ENCODE data around the gene MLKL. TPM values are rescaled to one million over a fixed set of nuclear protein-coding genes. Genes with fewer than 3 reads are reported as not detected.
A peak's percentile ranks its signal among the peaks of the same experiment; 100 is the strongest.

The MLKL gene
- total RNA-seq = 10 to 100 TPM; 33.8 to 44.8 TPM
- total RNA-seq = 55.0 to 60.1 reads per million in 2 donors

DNA sequence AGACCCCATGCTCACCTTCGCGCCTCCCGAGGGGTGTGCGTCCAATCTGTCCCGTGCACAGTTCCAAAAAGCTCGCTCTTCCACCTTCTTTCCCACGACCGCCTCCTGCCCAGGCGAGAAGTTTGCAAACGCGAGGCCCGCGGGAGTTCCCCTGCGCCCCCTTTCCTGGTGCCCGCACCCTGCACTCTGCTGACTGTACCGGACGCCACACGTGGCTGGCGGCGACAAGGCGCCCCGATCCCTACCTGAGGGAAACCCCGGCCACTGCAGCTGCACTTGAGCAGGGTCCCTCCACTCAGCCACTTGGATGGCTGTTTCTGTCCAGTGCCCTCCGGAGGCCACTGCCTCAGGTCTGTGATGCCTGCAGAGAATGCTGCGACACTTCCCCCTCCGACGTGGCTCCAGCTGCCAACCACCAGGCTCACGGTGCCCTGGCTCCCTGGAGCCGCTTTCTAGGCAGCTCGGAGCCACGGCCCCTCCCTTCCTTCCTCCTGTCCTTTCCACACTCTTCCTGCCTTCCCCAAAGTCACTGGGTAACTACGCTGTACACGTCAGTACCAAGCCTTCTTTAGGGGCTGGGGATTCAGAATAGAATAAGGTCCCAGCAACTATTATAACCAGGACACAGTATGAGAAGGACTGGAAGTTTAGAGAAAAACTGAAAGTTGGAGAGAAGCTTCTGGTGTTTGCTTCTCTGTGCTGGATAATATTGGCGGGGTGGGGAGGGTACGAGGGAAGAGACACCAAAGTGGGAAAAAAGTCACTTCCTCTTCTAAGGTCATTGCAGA lies at the start of gene MLKL:
Gene MLKL (minus strand): TSS at position 425 of the 788 bp plus-strand sequence. CDS start 5,105 bp downstream, outside the sequence.
- no peaks in the 10 kb centered on the region for H3K27me3 Mint-ChIP-seq
- H3K36me3 Mint-ChIP-seq (ENCODE audit: low read depth) = peaks cover 4% of the 10 kb centered on the region
- DNase-seq (peak; percentile 31 to 57 (median 55)), ATAC-seq (peak; percentile 82)
- peak within 1 kb of the TSS; percentile 100 for H3K4me3 Mint-ChIP-seq
- peak within 1 kb of the TSS; percentile 100 for H3K27ac Mint-ChIP-seq
- H3K9me3 ChIP-seq (ENCODE audit: control insufficient read depth, low read length, poor library complexity, severe bottlenecking) = no peaks in the 10 kb centered on the region
- H3K4me1 Mint-ChIP-seq = peaks cover 52% of the 10 kb centered on the region

DNA sequence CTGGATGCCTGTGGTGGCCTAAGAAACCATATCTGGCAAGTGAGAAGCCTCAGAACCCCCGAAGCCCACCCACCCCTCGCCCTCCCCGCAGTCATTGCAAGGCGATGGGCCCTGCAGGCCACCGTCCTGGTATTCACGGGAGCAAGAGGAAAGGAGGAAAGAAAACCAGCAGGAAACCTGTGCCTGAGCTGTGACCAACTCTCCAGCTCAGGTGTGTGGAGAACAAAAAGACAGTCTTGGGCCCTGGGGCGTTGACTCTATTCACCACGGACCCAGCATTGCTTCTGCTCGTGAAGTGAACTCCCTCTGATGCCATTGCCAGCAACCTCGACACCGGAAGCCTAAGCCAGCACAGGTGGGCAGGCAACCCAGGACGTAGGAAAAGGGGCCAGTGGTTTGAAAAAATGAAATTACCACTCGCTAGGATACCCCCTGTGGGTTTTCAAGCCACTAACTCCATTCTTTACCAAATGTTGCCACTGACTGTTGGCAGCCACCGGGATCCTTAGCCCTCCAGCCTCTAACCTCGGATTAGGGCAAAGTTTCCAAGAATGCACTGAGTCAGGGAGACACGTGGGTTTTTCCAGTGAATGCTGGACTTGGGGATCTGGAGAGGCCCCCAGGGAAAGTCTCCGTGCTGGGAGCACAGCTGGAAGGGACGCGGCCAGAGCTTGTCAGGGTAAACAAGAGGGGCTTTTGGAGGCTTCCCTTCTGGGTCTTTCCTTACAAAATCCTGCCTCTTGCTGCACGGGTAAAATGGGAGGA lies 48.8 kb upstream of the MLKL start:
- no peaks in the 10 kb centered on the region for H3K4me1 Mint-ChIP-seq
- peaks cover 33% of the 10 kb centered on the region for H3K27me3 Mint-ChIP-seq
- ATAC-seq = no peak
- H3K36me3 Mint-ChIP-seq (ENCODE audit: low read depth) = no peaks in the 10 kb centered on the region
- H3K4me3 Mint-ChIP-seq = no peak overlapping the region
- no peak for DNase-seq
- no peak overlapping the region for H3K27ac Mint-ChIP-seq
- no peaks in the 10 kb centered on the region for H3K9me3 ChIP-seq (ENCODE audit: control insufficient read depth, low read length, poor library complexity, severe bottlenecking)

DNA sequence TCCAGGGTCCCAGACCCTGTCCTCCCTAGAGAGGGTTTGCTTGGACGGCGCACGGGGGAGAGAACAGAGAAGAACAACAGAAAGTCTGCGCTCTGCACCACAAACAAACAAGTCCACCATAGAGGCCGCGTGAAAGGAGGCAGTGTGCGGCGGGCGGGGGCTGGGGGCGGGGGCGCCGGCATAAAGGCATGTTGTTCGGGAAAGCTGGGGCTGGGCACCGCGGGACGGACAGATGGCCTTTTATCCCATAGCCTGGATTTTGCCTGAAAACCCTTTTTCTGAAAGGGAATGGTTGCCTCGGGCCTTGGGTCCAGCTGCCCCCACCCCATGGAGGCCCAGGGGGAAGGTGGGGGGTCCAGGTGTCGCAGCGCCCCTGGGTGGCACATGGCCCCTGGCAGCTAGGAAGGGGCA lies 48.0 kb upstream of the MLKL start:
- Mint-ChIP-seq H3K27me3 (peaks cover 29% of the 10 kb centered on the region), H3K4me1 (no peaks in the 10 kb centered on the region), H3K4me3 (no peak overlapping the region), H3K27ac (no peak overlapping the region), H3K36me3 (ENCODE audit: low read depth) (no peaks in the 10 kb centered on the region)
- no peaks in the 10 kb centered on the region for H3K9me3 ChIP-seq (ENCODE audit: control insufficient read depth, low read length, poor library complexity, severe bottlenecking)
- ATAC-seq (no peak), DNase-seq (no peak)

DNA sequence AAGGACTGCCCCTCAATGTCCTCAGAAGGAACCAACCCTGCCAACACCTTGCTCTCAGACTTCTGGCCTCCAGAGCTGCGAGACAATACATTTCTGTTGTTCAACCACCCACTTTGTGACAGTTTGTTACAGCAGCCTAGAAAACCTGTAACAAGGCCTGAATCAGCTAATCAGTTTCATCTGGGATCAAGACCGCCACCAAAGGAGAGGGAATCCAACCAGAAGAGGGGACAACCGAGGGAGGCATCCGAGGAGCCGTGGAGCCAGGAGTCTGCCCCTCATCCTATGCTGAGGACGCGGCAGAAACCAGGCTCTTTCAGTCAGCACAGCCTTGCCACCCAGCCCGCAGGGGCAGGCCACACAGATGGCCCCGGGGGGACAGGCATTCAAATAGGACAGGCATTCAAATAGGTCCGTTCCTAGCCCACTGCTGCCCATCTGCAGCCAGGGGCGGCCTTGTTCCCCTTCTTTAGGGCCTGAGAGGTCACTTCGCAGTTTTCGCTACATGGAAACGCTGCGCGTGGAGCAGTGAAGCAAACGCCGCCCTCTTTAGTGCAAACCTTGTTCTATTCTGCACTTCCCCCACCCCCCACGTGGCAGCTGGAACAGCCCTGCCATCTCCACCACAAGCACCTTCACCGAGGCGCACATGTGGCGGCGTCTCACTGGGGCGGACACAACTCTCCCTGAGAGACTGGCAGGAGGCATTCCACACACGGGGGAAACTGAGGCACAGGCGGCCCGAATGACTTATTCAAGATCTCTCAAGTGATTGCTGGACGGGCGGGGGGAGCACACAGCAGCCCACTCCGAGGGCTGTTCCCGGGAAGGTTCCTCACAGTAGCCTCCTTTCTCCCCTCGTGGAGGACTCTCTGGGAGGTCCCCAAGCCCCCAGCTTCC lies 47.3 kb upstream of the MLKL start:
- H3K36me3 Mint-ChIP-seq (ENCODE audit: low read depth) = no peaks in the 10 kb centered on the region
- DNase-seq = no peak
- H3K9me3 ChIP-seq (ENCODE audit: control insufficient read depth, low read length, poor library complexity, severe bottlenecking) = no peaks in the 10 kb centered on the region
- no peak for ATAC-seq
- no peak overlapping the region for H3K4me3 Mint-ChIP-seq
- peaks cover 28% of the 10 kb centered on the region for H3K27me3 Mint-ChIP-seq
- H3K4me1 Mint-ChIP-seq = no peaks in the 10 kb centered on the region
- H3K27ac Mint-ChIP-seq = no peak overlapping the region

DNA sequence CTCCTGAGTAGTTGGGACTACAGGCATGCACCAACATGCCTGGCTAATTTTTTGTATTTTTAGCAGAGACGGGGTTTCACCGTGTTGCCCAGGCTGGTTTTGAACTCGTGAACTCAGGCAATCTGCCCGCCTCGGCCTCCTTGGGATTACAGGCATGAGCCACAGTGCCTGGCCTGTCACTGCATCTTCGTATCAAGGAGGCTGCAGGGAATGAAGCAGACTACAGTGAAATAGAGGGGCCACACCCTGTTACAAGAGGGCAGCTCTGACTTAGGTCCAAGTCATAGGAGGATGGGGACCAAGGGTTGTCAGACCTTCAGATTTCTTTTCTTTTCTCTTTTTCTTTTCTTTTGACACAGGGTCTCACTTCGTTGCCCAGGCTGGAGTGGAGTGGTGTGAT lies 45.3 kb upstream of the MLKL start:
- H3K9me3 ChIP-seq (ENCODE audit: control insufficient read depth, low read length, poor library complexity, severe bottlenecking) = no peaks in the 10 kb centered on the region
- ATAC-seq = no peak
- DNase-seq = no peak
- no peaks in the 10 kb centered on the region for H3K4me1 Mint-ChIP-seq
- no peak overlapping the region for H3K4me3 Mint-ChIP-seq
- H3K27me3 Mint-ChIP-seq = peaks cover 17% of the 10 kb centered on the region
- H3K27ac Mint-ChIP-seq = no peak overlapping the region
- no peaks in the 10 kb centered on the region for H3K36me3 Mint-ChIP-seq (ENCODE audit: low read depth)

DNA sequence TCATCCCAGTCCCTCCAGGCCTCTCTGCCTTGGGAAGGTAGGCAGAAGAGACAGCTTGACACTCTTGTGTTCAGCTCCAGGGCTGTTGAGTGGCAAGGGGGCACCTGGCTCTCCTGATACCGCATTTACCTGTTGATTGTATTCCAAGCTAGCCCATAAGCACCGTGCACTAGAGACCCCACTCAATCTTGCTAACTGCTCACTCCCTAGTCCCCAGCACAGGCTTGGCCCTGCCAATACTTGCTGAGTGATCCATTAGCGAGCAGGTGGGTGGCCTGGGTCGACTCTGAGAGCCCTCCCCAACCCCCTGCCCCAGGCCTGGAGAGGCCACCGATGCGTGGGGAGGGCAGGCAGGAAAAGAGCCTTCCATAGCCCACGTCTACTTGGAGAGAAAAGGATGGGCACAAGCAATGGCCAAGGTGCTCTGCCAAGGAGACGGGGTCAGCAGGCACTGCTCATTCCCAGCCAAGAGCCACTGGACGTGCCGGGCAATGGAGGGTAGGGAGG lies 44.5 kb upstream of the MLKL start:
- no peaks in the 10 kb centered on the region for H3K4me1 Mint-ChIP-seq
- no peak overlapping the region for H3K27ac Mint-ChIP-seq
- no peak overlapping the region for H3K4me3 Mint-ChIP-seq
- H3K36me3 Mint-ChIP-seq (ENCODE audit: low read depth) = no peaks in the 10 kb centered on the region
- peaks cover 16% of the 10 kb centered on the region for H3K27me3 Mint-ChIP-seq
- ATAC-seq (no peak), DNase-seq (no peak)
- no peaks in the 10 kb centered on the region for H3K9me3 ChIP-seq (ENCODE audit: control insufficient read depth, low read length, poor library complexity, severe bottlenecking)

DNA sequence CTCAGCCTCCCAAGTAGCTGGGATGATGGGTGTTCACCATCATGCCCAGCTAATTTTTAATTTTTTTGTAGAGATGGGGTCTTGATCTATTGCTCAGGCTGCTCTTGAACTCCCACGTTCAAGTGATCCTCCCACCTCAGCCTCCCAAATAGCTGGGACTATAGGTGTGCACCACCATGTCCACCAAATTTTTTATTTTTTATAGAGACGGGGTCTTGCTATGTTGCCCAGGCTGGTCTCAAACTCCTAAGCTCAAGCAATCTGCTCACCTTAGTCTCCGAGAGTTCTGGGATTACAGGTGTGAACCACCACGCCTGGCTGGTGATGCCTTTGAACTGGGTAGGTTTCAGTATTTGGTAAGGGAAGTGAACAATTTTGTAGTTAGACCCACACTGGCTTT lies 43.9 kb upstream of the MLKL start:
- DNase-seq (no peak), ATAC-seq (no peak)
- Mint-ChIP-seq H3K27me3 (peaks cover 18% of the 10 kb centered on the region), H3K36me3 (ENCODE audit: low read depth) (peaks cover 2% of the 10 kb centered on the region), H3K27ac (no peak overlapping the region), H3K4me1 (peaks cover 3% of the 10 kb centered on the region), H3K4me3 (no peak overlapping the region)
- no peaks in the 10 kb centered on the region for H3K9me3 ChIP-seq (ENCODE audit: control insufficient read depth, low read length, poor library complexity, severe bottlenecking)

DNA sequence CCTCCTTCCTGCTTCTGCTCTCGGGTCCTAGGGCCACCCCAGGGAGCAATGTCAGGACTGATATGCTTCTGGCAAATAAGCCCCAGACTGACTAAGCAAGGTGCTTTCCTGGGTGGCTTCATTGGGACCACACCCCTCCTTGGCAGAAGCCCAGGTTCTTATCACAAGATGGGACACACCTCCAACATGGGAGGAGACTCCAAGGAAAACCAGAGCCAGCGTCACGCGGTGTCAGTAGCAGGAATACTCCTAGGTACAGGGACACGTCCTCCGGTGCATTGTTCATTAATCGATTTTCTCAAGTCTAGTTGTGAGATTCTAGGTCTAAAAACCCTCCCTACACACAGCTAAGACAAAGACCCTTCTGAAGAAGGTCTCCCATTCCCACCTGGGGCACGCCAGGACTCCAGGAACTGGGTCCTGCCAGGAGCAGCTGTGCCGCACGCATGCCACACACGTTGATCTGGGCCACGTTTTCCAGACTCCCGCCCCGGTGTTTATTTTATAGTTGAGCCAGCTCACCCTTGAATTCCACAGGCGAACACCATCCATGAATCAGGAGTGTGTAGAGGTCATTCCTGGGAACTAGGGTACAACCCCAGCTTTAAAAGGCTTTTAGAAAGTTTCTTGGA lies 43.1 kb upstream of the MLKL start:
- peaks cover 2% of the 10 kb centered on the region for H3K36me3 Mint-ChIP-seq (ENCODE audit: low read depth)
- H3K27me3 Mint-ChIP-seq = peaks cover 19% of the 10 kb centered on the region
- no peak for ATAC-seq

DNA sequence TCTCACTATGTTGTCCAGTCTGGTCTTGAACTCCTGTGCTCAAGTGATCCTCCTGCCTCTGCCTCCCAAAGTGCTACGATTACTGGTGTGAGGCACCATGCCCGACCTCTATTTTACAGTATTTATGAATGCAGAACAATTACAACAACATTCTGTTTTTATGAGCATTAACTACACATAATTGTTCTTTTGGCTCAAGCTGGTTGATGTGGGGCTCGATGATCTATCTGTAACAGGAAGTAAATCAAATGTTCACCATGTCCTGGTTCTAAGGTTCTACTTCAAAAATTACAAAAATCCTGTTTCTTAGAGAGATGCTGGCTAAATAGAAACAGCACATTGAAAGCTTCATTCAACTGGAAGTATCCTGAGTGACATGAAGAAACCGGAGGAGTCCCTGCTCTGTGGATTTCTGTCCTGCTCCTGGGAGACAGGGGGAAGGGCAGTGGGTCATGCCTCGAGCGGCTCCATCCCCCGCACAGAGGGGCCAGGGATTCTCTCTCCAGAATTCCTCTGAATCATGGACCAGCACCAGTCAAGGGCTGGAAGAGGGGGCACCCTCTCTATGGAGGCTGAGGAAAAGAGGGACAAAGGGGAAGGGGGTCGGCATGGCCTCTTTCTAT lies 42.5 kb upstream of the MLKL start:
- DNase-seq (no peak), ATAC-seq (no peak)
- H3K9me3 ChIP-seq (ENCODE audit: control insufficient read depth, low read length, poor library complexity, severe bottlenecking) = no peaks in the 10 kb centered on the region
- Mint-ChIP-seq H3K27ac (no peak overlapping the region), H3K36me3 (ENCODE audit: low read depth) (peaks cover 2% of the 10 kb centered on the region), H3K4me1 (peaks cover 3% of the 10 kb centered on the region), H3K27me3 (peaks cover 19% of the 10 kb centered on the region), H3K4me3 (no peak overlapping the region)

More for the DNA sequence above, 43.1 kb upstream of the MLKL start:
- no peaks in the 10 kb centered on the region for H3K9me3 ChIP-seq (ENCODE audit: control insufficient read depth, low read length, poor library complexity, severe bottlenecking)
- H3K4me3 Mint-ChIP-seq = no peak overlapping the region
- H3K4me1 Mint-ChIP-seq = peaks cover 3% of the 10 kb centered on the region
- H3K27ac Mint-ChIP-seq = no peak overlapping the region
- DNase-seq = no peak

DNA sequence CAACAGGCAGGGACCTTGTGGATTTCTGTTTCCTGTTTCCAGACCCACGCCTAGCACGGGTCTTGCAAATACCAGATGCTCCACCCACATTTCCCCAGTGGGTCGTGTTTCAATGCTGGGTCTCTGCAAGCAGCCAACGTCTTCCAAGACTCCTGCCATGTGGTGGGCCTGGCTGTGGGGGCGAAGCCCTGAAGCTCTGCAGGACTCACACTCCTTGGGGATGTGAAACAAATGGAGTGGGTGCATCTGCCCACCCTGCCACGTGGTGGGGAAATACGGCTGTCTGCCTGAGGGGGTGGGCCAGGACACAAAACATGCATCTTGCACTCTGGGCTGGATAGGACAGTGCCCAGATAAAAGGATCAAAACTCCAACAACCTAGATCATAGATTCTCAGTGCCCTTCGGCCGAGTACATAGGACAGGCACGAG lies 41.4 kb upstream of the MLKL start:
- H3K36me3 Mint-ChIP-seq (ENCODE audit: low read depth) = peaks cover 2% of the 10 kb centered on the region
- DNase-seq = no peak
- H3K4me1 Mint-ChIP-seq = peaks cover 3% of the 10 kb centered on the region
- H3K9me3 ChIP-seq (ENCODE audit: control insufficient read depth, low read length, poor library complexity, severe bottlenecking) = no peaks in the 10 kb centered on the region
- ATAC-seq = no peak
- no peak overlapping the region for H3K27ac Mint-ChIP-seq
- H3K4me3 Mint-ChIP-seq = no peak overlapping the region
- peaks cover 20% of the 10 kb centered on the region for H3K27me3 Mint-ChIP-seq

DNA sequence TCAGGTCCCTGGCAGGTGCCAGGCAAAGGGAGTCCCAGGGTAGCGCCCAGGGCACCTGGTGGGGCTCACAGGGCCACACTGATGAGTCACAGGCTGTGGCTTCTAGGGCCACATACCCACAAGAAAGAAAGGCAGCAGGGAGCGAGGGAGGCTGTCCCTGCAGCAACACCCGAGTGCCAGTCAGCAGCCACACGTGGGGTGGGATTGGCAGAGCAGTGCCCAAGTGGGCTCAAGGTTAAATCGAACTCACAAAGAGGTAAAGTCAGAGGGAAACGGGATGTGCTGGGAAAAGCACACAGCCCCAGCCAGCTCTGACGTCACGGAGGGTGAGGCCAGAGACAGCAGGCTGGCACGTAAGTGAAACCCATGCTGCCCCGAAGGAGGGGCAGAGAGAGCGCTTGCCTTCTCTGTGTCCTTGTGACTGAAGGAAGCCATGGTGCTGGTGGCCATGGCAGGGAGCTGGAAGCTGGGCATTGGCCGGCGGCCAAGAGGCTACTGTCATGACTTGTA lies 40.2 kb upstream of the MLKL start:
- DNase-seq (no peak), ATAC-seq (no peak)
- Mint-ChIP-seq H3K4me3 (no peak overlapping the region), H3K27ac (no peak overlapping the region), H3K27me3 (peaks cover 20% of the 10 kb centered on the region), H3K36me3 (ENCODE audit: low read depth) (peaks cover 2% of the 10 kb centered on the region), H3K4me1 (peaks cover 3% of the 10 kb centered on the region)
- no peaks in the 10 kb centered on the region for H3K9me3 ChIP-seq (ENCODE audit: control insufficient read depth, low read length, poor library complexity, severe bottlenecking)

DNA sequence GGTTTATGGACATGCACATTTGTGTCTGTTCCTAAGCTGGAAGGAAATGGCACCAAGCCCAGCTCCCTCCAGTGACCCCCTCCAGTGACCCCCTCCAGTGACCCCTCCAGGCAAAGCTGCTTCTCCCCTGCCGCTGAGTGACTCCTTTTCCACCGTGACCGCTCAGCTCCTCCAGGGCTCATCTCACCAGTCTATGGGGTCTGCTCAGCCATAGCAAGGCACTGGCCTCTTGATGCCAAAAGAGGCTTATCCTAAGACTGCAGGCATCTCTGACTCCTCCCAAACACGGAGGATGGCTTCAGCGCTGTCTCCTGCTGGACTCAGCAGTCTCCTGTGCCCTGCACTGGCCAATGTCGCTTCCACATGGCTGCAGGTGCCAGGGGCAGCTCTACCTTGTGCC lies 38.6 kb upstream of the MLKL start:
- Mint-ChIP-seq H3K27ac (no peak overlapping the region), H3K4me3 (no peak overlapping the region), H3K27me3 (peaks cover 25% of the 10 kb centered on the region), H3K36me3 (ENCODE audit: low read depth) (peaks cover 2% of the 10 kb centered on the region), H3K4me1 (peaks cover 3% of the 10 kb centered on the region)
- H3K9me3 ChIP-seq (ENCODE audit: control insufficient read depth, low read length, poor library complexity, severe bottlenecking) = no peaks in the 10 kb centered on the region
- DNase-seq (no peak), ATAC-seq (no peak)
